ENCODE results near the gene GNAT3. TPM values are rescaled to one million over a fixed set of nuclear protein-coding genes. Genes with fewer than 3 reads are reported as not detected.

GNAT3 gene
- total RNA-seq, 1 donor from 2014 or later = not detected

DNA sequence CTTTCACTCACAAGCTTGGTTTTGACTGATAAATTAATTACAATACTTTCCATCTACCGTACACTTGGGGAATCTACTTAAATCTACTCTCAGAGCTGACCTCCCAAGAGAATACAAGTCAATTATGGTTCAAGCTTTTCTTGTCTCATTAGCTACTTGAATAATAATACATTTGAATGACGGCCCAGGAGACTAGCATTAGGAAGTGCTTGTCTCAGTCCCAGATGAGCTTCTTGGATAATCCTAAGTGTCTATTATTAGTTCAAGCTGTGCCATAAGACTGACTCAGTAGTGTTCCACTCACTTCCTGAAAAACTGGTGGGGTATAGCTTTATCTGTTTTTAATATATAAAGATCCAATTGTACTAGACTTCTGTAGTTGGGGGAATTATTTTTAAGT is 100.2 kb downstream of the GNAT3 start:
- no peak for DNase-seq
- Mint-ChIP-seq H3K36me3 (ENCODE audit: low read depth) (no peaks in the 10 kb centered on the region), H3K4me3 (no peak overlapping the region), H3K4me1 (no peaks in the 10 kb centered on the region), H3K27ac (no peak overlapping the region), H3K9me3 (no peaks in the 10 kb centered on the region), H3K27me3 (no peaks in the 10 kb centered on the region)
- intact Hi-C loops (cut with micrococcal nuclease) = no loop called here

DNA sequence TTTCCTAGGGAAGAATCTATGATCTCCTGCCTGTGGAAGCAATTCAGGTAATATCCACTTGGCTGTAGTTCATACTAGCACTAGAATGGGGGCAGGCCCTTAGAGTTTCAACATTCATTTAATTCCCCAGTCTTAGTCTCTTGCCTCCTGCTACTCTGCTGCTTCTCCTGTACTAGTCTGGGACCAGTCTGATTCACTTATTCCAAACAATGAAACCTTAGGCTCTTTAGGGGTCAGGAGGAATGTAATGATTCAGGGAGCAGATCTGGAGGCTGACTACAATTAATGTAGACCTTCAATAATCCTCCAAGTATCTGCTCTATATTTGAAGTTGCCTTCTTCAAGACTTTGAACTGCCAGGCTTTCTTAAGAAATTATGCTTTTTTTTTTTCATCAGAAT is 101.8 kb downstream of the GNAT3 start:
- H3K27ac Mint-ChIP-seq = no peak overlapping the region
- intact Hi-C loops (cut with micrococcal nuclease) = no loop called here
- DNase-seq = no peak
- no peaks in the 10 kb centered on the region for H3K27me3 Mint-ChIP-seq
- no peaks in the 10 kb centered on the region for H3K4me1 Mint-ChIP-seq
- H3K36me3 Mint-ChIP-seq (ENCODE audit: low read depth) = no peaks in the 10 kb centered on the region
- no peaks in the 10 kb centered on the region for H3K9me3 Mint-ChIP-seq
- no peak overlapping the region for H3K4me3 Mint-ChIP-seq

Other genes with a start within 250 kb of the GNAT3 start
- not detected in 2 replicates for gene CD36, start 126.6 kb upstream of the GNAT3 start, total RNA-seq

Measured in activated CD4-positive, alpha-beta T cell treated with anti-CD3 and anti-CD28 coated beads, Interleukin-2, amount 10 ng/mL, durations not matched to agents 24 days and 14 days (primary cell).